Measurements from ENCODE around the gene HS2ST1.

The HS2ST1 gene

DNA sequence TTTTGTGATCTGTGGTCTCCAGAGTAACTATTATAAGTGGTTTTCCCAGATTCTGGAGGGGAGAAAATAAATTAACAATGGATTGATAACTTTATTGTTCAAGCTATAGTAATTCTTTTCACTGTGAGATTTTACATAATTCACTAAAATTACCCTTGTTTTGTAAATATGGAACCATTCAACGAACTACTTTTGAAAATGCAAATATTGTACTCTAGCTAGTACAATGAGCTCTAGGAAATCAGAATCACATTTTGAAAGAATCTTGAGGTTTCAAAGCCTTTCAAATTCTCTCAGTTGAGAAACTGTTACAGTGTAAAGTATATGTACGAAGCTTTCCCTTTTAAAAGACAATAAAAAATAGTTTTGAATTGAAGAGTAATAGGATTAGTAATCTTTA lies 119.9 kb downstream of the HS2ST1 start:
- ChIA-PET CTCF (interaction anchor here (0.6 kb wide), 2 partner anchors 282 to 764 kb away, joined by 3 to 5 read pairs; no protein-coding TSS in a partner anchor), POLR2A (ENCODE audit: low non-redundant PET) (no interaction called here)
- no peak for DNase-seq (ENCODE audit: low spot score)
- no peak overlapping the region for H3K27ac ChIP-seq
- TF ChIP-seq, protein P1, sequence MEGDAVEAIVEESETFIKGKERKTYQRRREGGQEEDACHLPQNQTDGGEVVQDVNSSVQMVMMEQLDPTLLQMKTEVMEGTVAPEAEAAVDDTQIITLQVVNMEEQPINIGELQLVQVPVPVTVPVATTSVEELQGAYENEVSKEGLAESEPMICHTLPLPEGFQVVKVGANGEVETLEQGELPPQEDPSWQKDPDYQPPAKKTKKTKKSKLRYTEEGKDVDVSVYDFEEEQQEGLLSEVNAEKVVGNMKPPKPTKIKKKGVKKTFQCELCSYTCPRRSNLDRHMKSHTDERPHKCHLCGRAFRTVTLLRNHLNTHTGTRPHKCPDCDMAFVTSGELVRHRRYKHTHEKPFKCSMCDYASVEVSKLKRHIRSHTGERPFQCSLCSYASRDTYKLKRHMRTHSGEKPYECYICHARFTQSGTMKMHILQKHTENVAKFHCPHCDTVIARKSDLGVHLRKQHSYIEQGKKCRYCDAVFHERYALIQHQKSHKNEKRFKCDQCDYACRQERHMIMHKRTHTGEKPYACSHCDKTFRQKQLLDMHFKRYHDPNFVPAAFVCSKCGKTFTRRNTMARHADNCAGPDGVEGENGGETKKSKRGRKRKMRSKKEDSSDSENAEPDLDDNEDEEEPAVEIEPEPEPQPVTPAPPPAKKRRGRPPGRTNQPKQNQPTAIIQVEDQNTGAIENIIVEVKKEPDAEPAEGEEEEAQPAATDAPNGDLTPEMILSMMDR (conservative IDR thresholded peaks at IDR 0.05; ENCODE audit: low read depth), result no peak

DNA sequence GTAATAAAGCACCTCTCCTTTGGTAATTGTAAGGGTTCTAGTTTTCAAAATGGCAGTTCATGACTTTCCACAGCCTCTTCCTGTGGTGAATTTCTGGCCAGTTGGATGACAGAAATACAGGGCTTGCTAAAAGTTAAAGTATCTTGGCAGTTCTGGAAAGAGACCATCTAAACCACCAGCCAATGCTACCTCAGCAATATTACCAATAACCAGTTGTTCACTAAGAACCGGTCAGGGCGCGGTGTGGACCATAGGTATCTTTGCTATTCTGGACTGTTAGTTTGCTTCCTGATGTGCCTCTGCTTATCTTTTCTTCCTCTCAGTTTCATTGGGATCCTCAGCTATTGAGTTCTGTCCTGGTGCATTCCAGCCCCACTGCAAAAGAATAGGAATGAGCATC lies 124.7 kb downstream of the HS2ST1 start:
- POLR2A ChIA-PET (ENCODE audit: low non-redundant PET), result no interaction called here
- TF ChIP-seq, protein P1 (conservative IDR thresholded peaks at IDR 0.05; ENCODE audit: low read depth), result no peak
- CTCF ChIA-PET, result no interaction called here
- H3K27ac ChIP-seq, result no peak overlapping the region
- DNase-seq (ENCODE audit: low spot score), result no peak

DNA sequence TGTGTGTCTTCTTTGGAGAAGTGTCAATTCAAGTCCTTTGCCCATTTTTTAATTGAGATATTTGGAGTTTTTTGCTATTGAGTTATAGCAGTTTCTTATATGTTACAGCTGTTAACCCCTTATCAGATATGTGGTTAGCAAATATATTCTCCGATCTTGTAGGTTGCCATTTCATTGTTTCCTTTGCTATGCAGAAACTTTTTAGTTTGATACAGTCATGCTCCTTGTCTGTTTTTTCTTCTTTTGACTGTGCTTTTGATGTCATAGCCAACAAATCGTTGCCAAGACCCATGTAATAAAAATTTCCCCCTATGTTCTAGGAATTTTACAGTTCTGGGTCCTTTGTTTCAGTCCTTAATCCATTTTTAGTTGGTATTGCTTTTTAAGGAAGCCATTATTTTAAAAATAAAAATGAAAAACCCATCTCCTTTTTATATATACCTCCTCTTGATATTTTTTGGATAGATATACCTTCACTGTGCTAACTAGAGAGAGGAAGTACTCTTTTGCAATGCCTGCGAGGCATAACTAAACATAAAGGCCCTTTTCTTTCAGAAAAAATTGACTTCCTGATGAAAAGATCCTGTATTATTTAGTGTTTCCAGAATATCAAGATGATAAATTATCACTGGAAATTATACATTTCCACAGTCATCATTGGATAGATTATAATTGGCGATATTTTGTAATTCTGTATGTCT lies 127.8 kb downstream of the HS2ST1 start:
- TF ChIP-seq, protein P1 (conservative IDR thresholded peaks at IDR 0.05; ENCODE audit: low read depth), result no peak
- CTCF ChIA-PET, result no interaction called here
- DNase-seq (ENCODE audit: low spot score), result no peak
- POLR2A ChIA-PET (ENCODE audit: low non-redundant PET), result no interaction called here
- H3K27ac ChIP-seq, result no peak overlapping the region

DNA sequence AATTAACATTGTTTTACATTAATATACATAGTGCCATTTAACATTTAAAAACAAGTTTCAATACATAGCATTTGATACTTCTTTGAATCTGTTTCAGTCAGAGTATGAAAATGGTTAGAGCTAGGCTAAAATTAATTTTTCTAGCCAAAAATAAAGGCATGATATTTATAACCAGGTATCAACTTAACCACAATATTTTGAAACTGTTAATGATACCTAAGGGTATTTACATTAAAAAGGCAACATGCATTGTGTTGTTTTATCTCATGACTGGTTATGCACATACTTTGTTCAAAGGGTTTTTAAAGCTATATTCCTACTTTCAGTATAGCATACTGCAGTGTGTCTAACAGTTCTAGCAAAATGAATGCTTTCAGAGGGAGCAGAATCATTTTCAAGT lies 130.0 kb downstream of the HS2ST1 start:
- POLR2A ChIA-PET (ENCODE audit: low non-redundant PET), result no interaction called here
- DNase-seq (ENCODE audit: low spot score), result no peak
- TF ChIP-seq, protein P1 (conservative IDR thresholded peaks at IDR 0.05; ENCODE audit: low read depth), result no peak
- CTCF ChIA-PET, result no interaction called here
- no peak overlapping the region for H3K27ac ChIP-seq

DNA sequence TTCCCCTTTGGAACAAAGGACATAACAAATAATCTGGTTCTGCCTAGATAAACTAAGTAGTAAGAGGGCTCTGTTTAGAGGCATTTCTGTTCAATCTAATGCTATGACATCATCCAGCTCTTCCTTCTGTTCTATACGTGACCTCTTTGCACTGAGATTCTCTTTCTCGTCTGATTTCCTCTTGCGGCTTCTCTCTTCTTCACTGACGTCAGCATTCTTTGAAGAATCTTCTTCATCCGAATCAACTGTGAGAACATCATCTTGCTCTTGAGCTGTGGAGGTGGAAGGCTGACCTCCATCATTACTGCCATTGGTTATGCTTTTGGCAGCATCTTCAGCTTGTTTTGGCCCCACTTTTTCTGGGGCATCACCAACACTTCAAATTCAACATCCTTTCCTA lies 130.4 kb downstream of the HS2ST1 start:
- TF ChIP-seq, protein P1 (conservative IDR thresholded peaks at IDR 0.05; ENCODE audit: low read depth), result no peak
- CTCF ChIA-PET, result interaction anchor here (1.1 kb wide), 1 partner anchor 13 kb away, joined by 4 read pairs; no protein-coding TSS in a partner anchor
- no peak overlapping the region for H3K27ac ChIP-seq
- POLR2A ChIA-PET (ENCODE audit: low non-redundant PET), result no interaction called here
- no peak for DNase-seq (ENCODE audit: low spot score)

DNA sequence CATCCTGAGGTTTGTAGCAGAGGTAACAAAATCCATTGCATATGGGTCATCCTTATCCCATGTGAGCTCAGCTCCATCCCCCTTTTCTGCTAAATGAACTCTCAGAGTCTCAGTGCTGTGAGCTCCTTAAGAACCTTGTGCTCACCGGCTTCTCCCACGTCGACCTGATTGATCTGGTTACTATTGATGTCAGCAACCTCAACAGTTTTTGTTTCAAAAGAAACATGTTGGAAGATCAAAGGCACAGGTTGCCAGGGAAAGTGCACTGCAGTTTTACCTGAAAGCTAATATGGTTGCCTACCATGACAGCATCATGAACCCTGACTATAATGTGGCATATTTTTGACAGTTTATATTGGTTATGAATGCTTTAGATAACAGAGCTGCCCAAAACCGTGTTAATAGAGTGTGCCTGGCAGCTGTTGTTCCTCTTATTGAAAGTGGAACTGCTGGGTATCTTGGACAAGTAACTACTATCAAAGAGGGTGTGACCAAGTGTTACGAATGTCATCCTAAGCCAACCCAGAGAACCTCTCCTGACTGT lies 131.4 kb downstream of the HS2ST1 start:
- CTCF ChIA-PET, result interaction anchor here (1.1 kb wide), 1 partner anchor 12 kb away, joined by 4 read pairs; no protein-coding TSS in a partner anchor
- TF ChIP-seq, protein P1 (conservative IDR thresholded peaks at IDR 0.05; ENCODE audit: low read depth), result no peak
- DNase-seq (ENCODE audit: low spot score), result no peak
- no peak overlapping the region for H3K27ac ChIP-seq
- POLR2A ChIA-PET (ENCODE audit: low non-redundant PET), result no interaction called here
